Measurements from ENCODE around the gene KIAA1191. TPM values are rescaled to one million over a fixed set of nuclear protein-coding genes. Genes with fewer than 3 reads are reported as not detected.

Gene KIAA1191
- total RNA-seq, 1 experiment from 2014 or later, result 68.3 TPM

- DNase-seq (ENCODE audit: low read depth), result no peak
Measured at GRCh38 chr5:176389135-176390123, 27.9 kb upstream of the KIAA1191 start.

GRCh38 chr5:176388444-176389134 is 27.0 kb upstream of the KIAA1191 start, which contains the start of the genes HIGD2A and NOP16:
Gene HIGD2A (plus strand): TSS chr5:176388751. CDS start chr5:176388820, 69 bp downstream.
Gene NOP16 (minus strand): TSS chr5:176388598. CDS start chr5:176388539, 59 bp downstream.
- peak; percentile 95 for DNase-seq (ENCODE audit: low read depth)

GRCh38 chr5:176388003-176388443 is 26.5 kb upstream of the KIAA1191 start:
- peak; percentile 24 for DNase-seq (ENCODE audit: low read depth)

- no peak for DNase-seq (ENCODE audit: low read depth)
Measured at GRCh38 chr5:176387384-176387925, 25.9 kb upstream of the KIAA1191 start.

GRCh38 chr5:176386491-176386890 is 24.9 kb upstream of the KIAA1191 start:
- DNase-seq (ENCODE audit: low read depth), result no peak

- no peak for DNase-seq (ENCODE audit: low read depth)
Measured at GRCh38 chr5:176384991-176385390, 23.4 kb upstream of the KIAA1191 start.

GRCh38 chr5:176384366-176384930 is 22.9 kb upstream of the KIAA1191 start:
- no peak for DNase-seq (ENCODE audit: low read depth)

- no peak for DNase-seq (ENCODE audit: low read depth)
Measured at GRCh38 chr5:176383961-176384360, 22.4 kb upstream of the KIAA1191 start.

GRCh38 chr5:176383248-176383905 is 21.8 kb upstream of the KIAA1191 start:
- no peak for DNase-seq (ENCODE audit: low read depth)

GRCh38 chr5:176382721-176383120 is 21.2 kb upstream of the KIAA1191 start:
- DNase-seq (ENCODE audit: low read depth), result no peak

- no peak for DNase-seq (ENCODE audit: low read depth)
Measured at GRCh38 chr5:176381979-176382378, 20.4 kb upstream of the KIAA1191 start.

- DNase-seq (ENCODE audit: low read depth), result no peak
Measured at GRCh38 chr5:176381423-176381822, 19.9 kb upstream of the KIAA1191 start.

- no peak for DNase-seq (ENCODE audit: low read depth)
Measured at GRCh38 chr5:176379881-176380280, 18.3 kb upstream of the KIAA1191 start.

GRCh38 chr5:176373100-176373818 is 11.7 kb upstream of the KIAA1191 start:
- DNase-seq (ENCODE audit: low read depth), result no peak

- DNase-seq (ENCODE audit: low read depth), result no peak
Measured at GRCh38 chr5:176371621-176372539, 10.3 kb upstream of the KIAA1191 start.

- no peak for DNase-seq (ENCODE audit: low read depth)
Measured at GRCh38 chr5:176369934-176370711, 8.6 kb upstream of the KIAA1191 start.

GRCh38 chr5:176368726-176369125 is 7.2 kb upstream of the KIAA1191 start:
- DNase-seq (ENCODE audit: low read depth), result no peak

- DNase-seq (ENCODE audit: low read depth), result no peak
Measured at GRCh38 chr5:176366232-176366894, 4.8 kb upstream of the KIAA1191 start.
